HG03196 (cell line): ENCODE measurements around the gene CDH4.
"Not testable (repeated sequence)": the region's sequence is repeated elsewhere in the genome, so short reads cannot be mapped to it uniquely, and the experiment has no call there.

Experiments used
- ATAC-seq: cut with Tn5 transposase; IDR thresholded peaks from one replicate; pipeline ENCODE4 v1.9.1; 2021; ENCODE audit not compliant: unreplicated experiment

CDH4 gene

GRCh38 chr20:61940976-61941720, 689.1 kb downstream of the CDH4 start:
- no peak for ATAC-seq

- no peak for ATAC-seq
Observed at GRCh38 chr20:61941721-61942405, 689.8 kb downstream of the CDH4 start.

GRCh38 chr20:61942526-61942925, 690.5 kb downstream of the CDH4 start:
- no peak for ATAC-seq

- ATAC-seq = not testable (repeated sequence)
Observed at GRCh38 chr20:61944967-61945366, 692.9 kb downstream of the CDH4 start.

GRCh38 chr20:61945495-61945894, 693.4 kb downstream of the CDH4 start:
- ATAC-seq = not testable (repeated sequence)

GRCh38 chr20:61948056-61948455, 696.0 kb downstream of the CDH4 start:
- not testable (repeated sequence) for ATAC-seq

GRCh38 chr20:61948586-61949362, 696.7 kb downstream of the CDH4 start:
- ATAC-seq = no peak

GRCh38 chr20:61949363-61949713, 697.3 kb downstream of the CDH4 start:
- ATAC-seq = no peak

GRCh38 chr20:61949714-61950640, 697.9 kb downstream of the CDH4 start:
- no peak for ATAC-seq

- ATAC-seq = no peak
Observed at GRCh38 chr20:61950641-61951071, 698.6 kb downstream of the CDH4 start.

- no peak for ATAC-seq
Observed at GRCh38 chr20:61951695-61952533, 699.9 kb downstream of the CDH4 start.

GRCh38 chr20:61953037-61954021, 701.3 kb downstream of the CDH4 start:
- ATAC-seq = no peak

GRCh38 chr20:61954276-61955021, 702.4 kb downstream of the CDH4 start:
- ATAC-seq = no peak

GRCh38 chr20:61955668-61956395, 703.8 kb downstream of the CDH4 start:
- no peak for ATAC-seq

- no peak for ATAC-seq
Observed at GRCh38 chr20:61956396-61957342, 704.6 kb downstream of the CDH4 start.
